Mesangial cell (primary cell): ENCODE data around the gene THADA. TPM values are rescaled to one million over a fixed set of nuclear protein-coding genes. Genes with fewer than 3 reads are reported as not detected.

ENCODE experiments used
- total RNA-seq: library from RNA; depleted of rRNA; stranded (reverse); fragments of >200 nt; gene quantifications from 2 replicates; pipeline ENCODE4 v1.2.3, GENCODE V29; 2015

THADA gene
- 11.0 and 16.3 TPM in 2 replicates for total RNA-seq

GRCh38 chr2:43595603-43596412 lies at the start of gene THADA:
THADA (minus strand) TSS chr2:43596038; CDS start chr2:43592392, 3,646 bp downstream.

DNA sequence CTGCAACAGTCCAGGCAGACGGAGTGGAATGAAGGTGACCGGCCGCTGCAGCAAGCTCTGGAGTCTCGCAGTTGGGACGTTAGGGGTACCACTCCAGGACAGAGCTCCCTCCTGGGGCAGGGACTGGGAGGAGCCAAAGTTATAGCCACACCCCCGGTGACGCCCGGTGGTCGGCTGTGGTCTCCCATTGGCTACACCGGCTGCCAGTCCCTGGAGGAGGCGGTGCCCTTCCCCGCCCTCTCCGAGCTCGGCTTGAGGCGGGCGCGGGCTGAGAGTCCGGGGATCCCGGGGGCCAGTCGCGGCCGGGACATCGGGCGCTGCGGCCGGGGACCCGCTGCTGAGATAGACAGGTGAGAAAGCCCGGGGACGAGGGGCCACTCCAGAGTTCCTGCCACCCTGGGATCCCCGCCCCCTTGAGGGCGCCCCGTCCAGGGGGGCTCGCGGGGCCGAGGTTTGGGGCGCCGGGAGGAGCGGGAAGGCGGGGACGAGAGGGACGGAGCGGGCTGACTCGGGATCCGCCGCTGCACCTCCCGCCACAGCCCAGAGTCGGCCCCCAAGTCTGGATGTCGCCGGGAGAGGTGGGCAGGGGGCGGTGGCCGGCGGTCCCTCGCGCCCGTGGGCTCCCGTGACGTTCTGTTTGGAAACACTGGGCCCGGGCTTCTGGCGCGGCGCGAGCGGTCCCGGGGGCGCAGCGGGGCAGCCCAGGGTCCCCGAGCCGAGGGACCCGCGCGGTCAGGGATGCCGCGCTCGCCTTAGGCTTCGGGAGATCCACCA lies 41.4 kb upstream of the THADA start, which contains the start of gene PLEKHH2:
TSS of gene PLEKHH2 (plus strand) at position 231 of the 774 bp plus-strand sequence. CDS start 7,414 bp downstream, outside the sequence.

DNA sequence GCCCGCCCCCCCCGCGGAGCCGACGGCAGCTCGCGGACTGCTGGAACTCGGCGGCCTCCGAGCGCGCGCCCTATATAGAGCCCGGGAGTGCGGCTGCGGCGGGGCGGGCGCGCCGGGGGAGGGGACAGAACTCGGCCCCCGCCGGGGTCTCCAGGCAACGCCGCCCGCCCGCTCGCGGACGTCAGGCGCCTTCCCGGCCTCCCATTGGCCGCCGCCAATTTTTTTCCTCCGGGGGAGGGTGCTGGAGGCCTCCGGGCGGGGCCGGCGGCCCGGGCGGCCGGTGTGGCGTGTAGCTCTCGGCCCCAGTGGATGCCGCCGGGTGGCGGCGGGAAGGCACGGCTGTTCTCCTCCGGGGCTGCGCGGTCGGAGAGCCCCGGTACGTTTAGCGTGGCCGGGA lies 369.3 kb downstream of the THADA start, which contains the start of gene ZFP36L2:
TSS of gene ZFP36L2 (minus strand) at position 49 of the 397 bp plus-strand sequence. CDS start 291 bp downstream, outside the sequence.

Other genes starting within 250 kb of the THADA start
- gene PLEKHH2, start 41.2 kb upstream of the THADA start, total RNA-seq, result 2.8 and 8.2 TPM in 2 replicates
- gene C1GALT1C1L, start 80.4 kb upstream of the THADA start, total RNA-seq, result 0.33 and 1.1 TPM in 2 replicates
- gene DYNC2LI1, start 178.0 kb upstream of the THADA start, total RNA-seq, result 7.3 and 24.3 TPM in 2 replicates
- not detected in 2 replicates for gene ABCG5, start 242.8 kb upstream of the THADA start, total RNA-seq
- not detected in 2 replicates for gene ABCG8, start 242.9 kb upstream of the THADA start, total RNA-seq